ENCODE measurements around the gene KIF5B.

- TF ChIP-seq POLR2A (IDR thresholded peaks at IDR 0.05) (no peak), CTCF (IDR thresholded peaks at IDR 0.05) (no peak), EP300 (IDR thresholded peaks at IDR 0.05) (no peak)
Observed at GRCh38 chr10:32023264-32023663, 33.0 kb downstream of the KIF5B start.
